CD8-positive, alpha-beta memory T cell (primary cell): ENCODE results near the gene NF1. TPM values are rescaled to one million over a fixed set of nuclear protein-coding genes. Genes with fewer than 3 reads are reported as not detected.
A peak's percentile ranks its signal among the peaks of the same experiment; 100 is the strongest.

Experiments used
- CTCF ChIA-PET: fragments of 350-600 bp; sonication (Branson Sonifier 250); formaldehyde crosslinking; loops from one replicate; lab custom pipeline; 2021; ENCODE audit warnings: antibody characterized with exemption; lab: Charles Lee
- POLR2A ChIA-PET: fragments of 350-600 bp; sonication (Branson Sonifier 250); formaldehyde crosslinking; loops from one replicate; lab custom pipeline; 2021; ENCODE audit warnings: antibody characterized with exemption; lab: Charles Lee
- DNase-seq, 5 donors: peaks; one replicate each; pipeline versions ENCODE4 v3.0.0 to v3.0.0-alpha.2; 2020 to 2022; ENCODE audit warnings: mixed read lengths in 1 of 5
- H3K27ac ChIP-seq: one replicate; pipeline ENCODE4 v1.7.0; 2013; ENCODE audit warnings: low read depth, mild to moderate bottlenecking, low read length, moderate library complexity
- H3K27me3 ChIP-seq: 2 replicates; pipeline ENCODE4 v1.7.0; 2013; ENCODE audit warnings: low read length, mild to moderate bottlenecking; ENCODE audit not compliant: insufficient read depth, poor library complexity, severe bottlenecking
- H3K36me3 ChIP-seq: 2 replicates; pipeline ENCODE4 v1.7.0; 2013; ENCODE audit warnings: mild to moderate bottlenecking, low read length, moderate library complexity; ENCODE audit not compliant: insufficient read depth
- H3K4me1 ChIP-seq: 2 replicates; pipeline ENCODE4 v1.7.0; 2013; ENCODE audit warnings: mild to moderate bottlenecking, low read length, moderate library complexity; ENCODE audit not compliant: insufficient read depth
- H3K4me3 ChIP-seq: 2 replicates; pipeline ENCODE4 v1.7.0; 2013; ENCODE audit warnings: mild to moderate bottlenecking, low read length
- H3K9me3 ChIP-seq: 2 replicates; pipeline ENCODE4 v1.7.0; 2013; ENCODE audit warnings: mild to moderate bottlenecking, low read length
- H3K27ac Mint-ChIP-seq, 8 donors: one replicate each; pipeline ENCODE4 v1.8.0; 2020 to 2021; ENCODE audit warnings: mixed read lengths in 8 of 8, mild to moderate bottlenecking in 6 of 8, inconsistent platforms in 3 of 8, moderate library complexity in 3 of 8
- H3K27me3 Mint-ChIP-seq, 2 donors: one replicate each; pipeline ENCODE4 v1.8.0; 2020 to 2021; ENCODE audit warnings: mixed read lengths in 2 of 2, mild to moderate bottlenecking in 1 of 2, moderate library complexity in 1 of 2
- H3K36me3 Mint-ChIP-seq, 3 donors: one replicate each; pipeline ENCODE4 v1.8.0; 2020 to 2021; ENCODE audit warnings: mixed read lengths in 3 of 3, inconsistent platforms in 1 of 3, mild to moderate bottlenecking in 1 of 3
- H3K4me1 Mint-ChIP-seq, 3 donors: one replicate each; pipeline ENCODE4 v1.8.0; 2020 to 2021; ENCODE audit warnings: mixed read lengths in 3 of 3, inconsistent platforms in 1 of 3, mild to moderate bottlenecking in 1 of 3
- H3K4me3 Mint-ChIP-seq, 7 donors: one replicate each; pipeline ENCODE4 v1.8.0; 2020 to 2021; ENCODE audit warnings: mixed read lengths in 7 of 7, mild to moderate bottlenecking in 6 of 7, moderate library complexity in 4 of 7, inconsistent platforms in 2 of 7
- H3K9me3 Mint-ChIP-seq, 5 donors: one replicate each; pipeline ENCODE4 v1.8.0; 2020 to 2022; ENCODE audit warnings: mixed read lengths in 5 of 5, mild to moderate bottlenecking in 3 of 5, moderate library complexity in 2 of 5, inconsistent platforms in 1 of 5
- polyA plus RNA-seq: library from polyadenylated mRNA; unstranded; fragments of 300-500 nt; fragmentation: Illumina TruSeq; gene quantifications from one replicate; pipeline ENCODE4 v1.2.3, GENCODE V29; 2021
- total RNA-seq, 2 experiments: library from RNA; stranded (reverse); gene quantifications; one replicate each; pipeline ENCODE4 v1.2.3, GENCODE V29; 2021

Gene NF1
- total and polyA plus RNA-seq, 3 experiments from 2014 or later = 5.8 to 22.8 (median 22.8) TPM

DNA sequence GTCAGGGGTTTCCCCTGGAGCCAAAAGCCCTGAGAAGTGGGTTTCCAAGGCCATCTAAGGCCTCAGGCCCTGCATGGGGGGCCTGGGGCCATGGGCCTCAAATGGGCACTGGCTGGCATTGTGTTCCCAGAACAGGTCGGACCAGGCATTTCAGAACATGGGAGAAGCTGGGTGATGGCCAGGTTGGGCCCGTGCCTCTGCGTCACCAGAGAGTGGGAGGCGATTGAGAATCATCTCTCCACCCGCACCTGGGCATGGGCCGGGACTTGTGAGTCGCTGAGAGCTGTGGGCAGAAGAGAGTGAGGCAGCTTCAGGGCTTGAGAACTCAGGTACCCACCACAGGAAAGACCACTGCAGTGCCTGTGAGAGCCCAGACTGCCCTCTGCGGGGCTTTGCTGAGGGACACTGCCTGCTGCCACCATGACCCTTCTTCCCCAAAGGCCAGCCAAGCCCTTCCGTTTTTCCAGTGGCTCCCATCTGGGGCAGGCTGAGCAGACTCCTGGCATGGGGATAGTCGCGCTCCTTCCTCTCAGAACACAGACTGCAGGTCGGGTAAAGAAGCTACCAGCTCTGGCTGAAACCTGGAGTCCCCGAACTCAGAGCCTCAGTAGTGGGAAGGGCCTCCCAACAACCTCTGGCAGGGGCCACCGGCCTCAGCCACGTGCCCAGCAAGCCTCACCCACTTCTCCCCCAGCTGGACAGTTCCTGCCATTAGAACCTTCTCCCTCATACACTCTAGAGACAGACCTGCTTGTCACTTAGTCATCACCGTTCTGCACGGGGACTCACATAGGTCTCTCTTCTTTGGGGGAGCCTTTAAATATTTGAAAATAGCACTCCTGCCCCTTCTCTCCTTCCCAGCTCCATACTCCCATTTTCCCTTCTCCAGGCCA, 298.3 kb downstream of the NF1 start:
- no peak overlapping the region for H3K27ac ChIP-seq
- no peaks in the 10 kb centered on the region for H3K9me3 ChIP-seq
- DNase-seq = no peak
- ChIA-PET POLR2A (no interaction called here), CTCF (no interaction called here)
- Mint-ChIP-seq H3K9me3 (no peaks in the 10 kb centered on the region), H3K27ac (no peak overlapping the region), H3K4me3 (peak overlapping the region; percentile 51 to 80 (median 67)), H3K36me3 (peaks cover 0 to 6% (median 0%) of the 10 kb centered on the region in 3 donors), H3K4me1 (peaks cover 0 to 12% (median 9%) of the 10 kb centered on the region in 3 donors), H3K27me3 (peaks cover 43 to 58% of the 10 kb centered on the region in 2 donors)
- no peak overlapping the region for H3K4me3 ChIP-seq
- peaks cover 24% of the 10 kb centered on the region for H3K27me3 ChIP-seq
- no peaks in the 10 kb centered on the region for H3K4me1 ChIP-seq
- H3K36me3 ChIP-seq = no peaks in the 10 kb centered on the region

DNA sequence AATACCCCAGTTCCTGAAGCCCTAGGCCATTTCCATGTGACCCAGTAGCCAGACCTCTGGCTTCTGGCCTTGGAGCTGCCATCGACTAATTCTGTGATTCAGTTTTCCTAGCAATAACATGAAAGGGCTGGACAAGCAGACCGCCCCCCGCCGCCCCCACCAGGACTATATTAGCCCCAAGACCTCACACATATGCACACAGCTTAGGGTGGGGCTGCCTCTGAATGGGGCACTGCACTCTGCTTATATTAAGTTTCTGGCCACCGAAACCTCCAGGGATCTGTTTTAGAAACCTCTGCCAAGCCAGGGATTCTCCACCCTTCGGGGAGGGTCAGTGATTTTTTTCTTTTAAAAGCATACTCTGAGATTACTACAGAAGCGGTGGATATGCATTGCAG, 299.0 kb downstream of the NF1 start:
- peaks cover 0 to 12% (median 9%) of the 10 kb centered on the region in 3 donors for H3K4me1 Mint-ChIP-seq
- no peak overlapping the region for H3K27ac Mint-ChIP-seq
- Histone ChIP-seq H3K9me3 (no peaks in the 10 kb centered on the region), H3K36me3 (no peaks in the 10 kb centered on the region), H3K4me1 (no peaks in the 10 kb centered on the region), H3K27ac (no peak overlapping the region), H3K4me3 (no peak overlapping the region), H3K27me3 (peaks cover 24% of the 10 kb centered on the region)
- CTCF ChIA-PET = no interaction called here
- POLR2A ChIA-PET = no interaction called here
- H3K27me3 Mint-ChIP-seq = peaks cover 43 to 62% of the 10 kb centered on the region in 2 donors
- peak overlapping the region in 5 of 7 donors; percentile 10 to 59 (median 54) for H3K4me3 Mint-ChIP-seq
- DNase-seq = no peak
- peaks cover 0 to 6% (median 0%) of the 10 kb centered on the region in 3 donors for H3K36me3 Mint-ChIP-seq
- H3K9me3 Mint-ChIP-seq = no peaks in the 10 kb centered on the region

DNA sequence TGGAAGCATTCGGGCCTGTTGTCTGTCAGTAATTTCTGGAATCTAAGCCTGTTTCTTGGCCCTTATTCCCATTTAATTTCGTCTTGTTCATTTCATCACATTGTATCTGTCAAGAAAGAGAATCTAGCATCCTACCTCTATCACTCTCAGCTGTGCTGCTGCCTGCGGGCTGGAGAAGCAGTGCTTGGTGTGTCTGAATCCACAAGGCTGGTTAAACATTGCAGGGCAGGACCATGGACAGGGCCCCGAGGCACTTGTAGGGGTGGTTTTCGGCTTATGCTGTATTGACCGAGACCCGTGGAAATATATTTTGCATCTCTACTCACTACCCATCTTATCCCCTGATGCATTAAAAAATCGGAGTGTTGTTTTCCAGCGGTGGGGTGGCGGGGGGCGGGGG, 299.8 kb downstream of the NF1 start:
- no peaks in the 10 kb centered on the region for H3K36me3 ChIP-seq
- CTCF ChIA-PET = no interaction called here
- peak in 1 of 5 donors; percentile 15 for DNase-seq
- POLR2A ChIA-PET = no interaction called here
- no peaks in the 10 kb centered on the region for H3K9me3 Mint-ChIP-seq
- H3K4me3 Mint-ChIP-seq = peak overlapping the region in 1 of 7 donors; percentile 15
- H3K9me3 ChIP-seq = no peaks in the 10 kb centered on the region
- H3K4me3 ChIP-seq = no peak overlapping the region
- peaks cover 37 to 58% of the 10 kb centered on the region in 2 donors for H3K27me3 Mint-ChIP-seq
- no peak overlapping the region for H3K27ac Mint-ChIP-seq
- peaks cover 0 to 12% (median 9%) of the 10 kb centered on the region in 3 donors for H3K4me1 Mint-ChIP-seq
- H3K4me1 ChIP-seq = no peaks in the 10 kb centered on the region
- peaks cover 24% of the 10 kb centered on the region for H3K27me3 ChIP-seq
- H3K36me3 Mint-ChIP-seq = peaks cover 0 to 6% (median 0%) of the 10 kb centered on the region in 3 donors
- no peak overlapping the region for H3K27ac ChIP-seq

DNA sequence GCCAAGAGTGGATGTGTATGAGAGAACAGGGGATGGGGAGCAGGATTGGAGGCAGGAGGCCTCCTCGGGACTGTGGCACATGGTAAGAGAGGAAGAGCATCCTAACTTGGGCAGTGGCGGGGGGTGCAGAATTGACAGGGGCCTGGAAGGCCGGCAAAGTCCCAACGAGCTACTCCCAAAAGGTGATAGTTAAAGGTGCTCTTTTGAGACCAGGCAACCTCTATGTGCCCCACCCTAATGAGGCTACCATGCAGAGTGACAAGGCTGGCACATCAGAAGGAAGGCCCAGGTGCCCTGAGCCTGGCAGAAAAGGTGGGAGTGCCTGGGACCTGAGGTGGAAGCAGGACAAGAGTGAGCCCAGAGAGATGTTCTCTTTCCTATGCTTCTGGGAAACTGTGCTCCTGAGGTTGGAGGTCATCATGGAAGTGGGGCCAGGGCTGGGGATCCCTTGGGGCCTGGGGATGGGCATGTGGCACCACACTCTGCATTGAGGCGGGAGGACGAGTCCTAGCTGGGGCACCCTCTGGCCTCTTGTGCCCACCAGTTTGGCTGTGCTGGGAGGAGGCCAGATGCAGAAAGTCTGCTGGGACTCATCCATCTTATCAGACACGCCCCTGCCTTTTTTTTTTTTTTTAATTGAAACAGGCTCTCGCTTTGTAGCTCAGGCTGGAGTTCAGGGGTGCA, 302.6 kb downstream of the NF1 start:
- Histone ChIP-seq H3K4me3 (no peak overlapping the region), H3K36me3 (no peaks in the 10 kb centered on the region), H3K9me3 (no peaks in the 10 kb centered on the region), H3K27me3 (peaks cover 13% of the 10 kb centered on the region), H3K27ac (no peak overlapping the region), H3K4me1 (no peaks in the 10 kb centered on the region)
- Mint-ChIP-seq H3K9me3 (no peaks in the 10 kb centered on the region), H3K27me3 (peaks cover 27 to 51% of the 10 kb centered on the region in 2 donors), H3K27ac (no peak overlapping the region), H3K4me1 (peaks cover 0 to 5% (median 3%) of the 10 kb centered on the region in 3 donors), H3K36me3 (peaks cover 0 to 6% (median 0%) of the 10 kb centered on the region in 3 donors), H3K4me3 (no peak overlapping the region)
- ChIA-PET CTCF (no interaction called here), POLR2A (no interaction called here)
- DNase-seq = no peak

DNA sequence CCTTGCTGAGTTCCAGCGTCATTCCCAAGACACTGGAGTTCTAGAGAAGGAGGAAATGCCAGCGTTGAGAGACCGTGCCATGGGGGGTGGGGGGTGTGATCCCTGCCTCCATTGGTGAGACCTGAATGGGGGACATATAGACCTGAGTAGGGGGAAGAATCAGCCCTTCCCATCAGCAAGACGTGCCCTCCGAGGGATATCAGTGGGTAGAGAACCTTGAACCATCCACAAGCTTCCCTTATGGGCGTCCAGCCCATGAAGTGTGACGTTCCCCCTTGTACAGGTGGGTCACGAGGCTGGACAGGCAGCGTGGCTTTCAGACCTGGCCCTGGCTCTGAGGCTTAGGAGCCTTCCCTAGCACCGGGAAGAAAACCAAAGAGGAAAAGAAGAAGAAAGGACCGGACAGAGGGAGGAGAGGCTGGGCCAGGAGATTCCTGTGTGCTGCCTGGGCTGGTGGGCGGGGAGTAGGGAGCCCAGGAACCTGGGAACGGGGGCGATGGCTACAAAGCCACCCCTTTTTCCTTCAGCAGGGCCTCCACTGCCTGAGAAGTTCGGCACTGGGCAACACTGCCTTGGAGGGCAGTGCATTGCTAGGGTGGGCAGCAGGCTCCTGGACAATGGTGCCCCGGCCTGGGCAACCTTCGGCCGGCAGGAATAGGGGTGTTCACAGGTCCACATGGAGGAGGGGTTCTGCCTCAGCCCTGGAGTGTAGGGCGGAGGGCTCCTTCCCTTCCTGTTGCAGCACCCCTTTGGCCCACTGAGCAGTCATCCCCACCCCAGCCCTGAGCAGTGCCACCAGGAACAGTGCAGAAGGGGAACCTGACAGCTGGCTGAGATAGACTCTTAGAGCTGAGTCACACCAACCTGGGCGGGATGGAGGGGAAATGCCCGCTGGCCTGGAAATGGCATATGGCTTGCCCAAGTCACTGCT, 303.9 kb downstream of the NF1 start:
- Histone ChIP-seq H3K4me3 (no peak overlapping the region), H3K36me3 (no peaks in the 10 kb centered on the region), H3K27ac (no peak overlapping the region), H3K9me3 (no peaks in the 10 kb centered on the region), H3K4me1 (no peaks in the 10 kb centered on the region), H3K27me3 (peaks cover under 1% of the 10 kb centered on the region)
- no peak overlapping the region for H3K4me3 Mint-ChIP-seq
- H3K4me1 Mint-ChIP-seq = no peaks in the 10 kb centered on the region
- H3K9me3 Mint-ChIP-seq = no peaks in the 10 kb centered on the region
- no peak for DNase-seq
- H3K27me3 Mint-ChIP-seq = peaks cover 18 to 38% of the 10 kb centered on the region in 2 donors
- no peak overlapping the region for H3K27ac Mint-ChIP-seq
- H3K36me3 Mint-ChIP-seq = peaks cover 0 to 2% (median 0%) of the 10 kb centered on the region in 3 donors
- POLR2A ChIA-PET = no interaction called here
- CTCF ChIA-PET = no interaction called here

DNA sequence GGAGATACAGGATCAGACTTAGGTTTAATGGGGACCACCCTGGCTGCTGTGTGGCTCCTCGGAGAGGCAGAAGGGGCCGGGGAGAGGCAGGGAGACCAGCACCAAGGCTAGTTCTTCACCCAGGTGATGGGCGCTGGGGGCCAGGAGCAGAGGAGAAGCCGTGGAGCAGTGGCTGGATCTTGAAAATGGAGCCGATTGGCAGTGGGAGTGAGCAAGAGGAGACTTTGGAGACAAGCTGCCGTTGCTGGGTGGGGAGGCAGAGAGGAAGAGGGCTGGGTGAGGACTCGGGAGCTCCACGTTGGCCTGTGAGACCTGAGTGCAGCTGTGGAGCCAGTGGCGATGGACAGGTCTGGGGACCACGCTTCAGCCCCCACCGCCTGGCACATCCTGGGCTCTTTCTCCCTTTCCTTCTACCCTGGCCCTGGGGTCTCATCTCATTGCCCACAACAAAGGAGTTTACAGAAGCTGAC, 305.7 kb downstream of the NF1 start:
- Histone ChIP-seq H3K27me3 (no peaks in the 10 kb centered on the region), H3K4me3 (no peak overlapping the region), H3K27ac (no peak overlapping the region), H3K4me1 (no peaks in the 10 kb centered on the region), H3K36me3 (no peaks in the 10 kb centered on the region), H3K9me3 (no peaks in the 10 kb centered on the region)
- no peaks in the 10 kb centered on the region for H3K9me3 Mint-ChIP-seq
- CTCF ChIA-PET = interaction anchor here (1.4 kb wide), 1 partner anchor 11 kb away, joined by 4 read pairs; no protein-coding TSS in a partner anchor
- H3K4me3 Mint-ChIP-seq = no peak overlapping the region
- no peak overlapping the region for H3K27ac Mint-ChIP-seq
- no peaks in the 10 kb centered on the region for H3K4me1 Mint-ChIP-seq
- peaks cover 10 to 21% of the 10 kb centered on the region in 2 donors for H3K27me3 Mint-ChIP-seq
- no peak for DNase-seq
- POLR2A ChIA-PET = no interaction called here
- no peaks in the 10 kb centered on the region for H3K36me3 Mint-ChIP-seq

DNA sequence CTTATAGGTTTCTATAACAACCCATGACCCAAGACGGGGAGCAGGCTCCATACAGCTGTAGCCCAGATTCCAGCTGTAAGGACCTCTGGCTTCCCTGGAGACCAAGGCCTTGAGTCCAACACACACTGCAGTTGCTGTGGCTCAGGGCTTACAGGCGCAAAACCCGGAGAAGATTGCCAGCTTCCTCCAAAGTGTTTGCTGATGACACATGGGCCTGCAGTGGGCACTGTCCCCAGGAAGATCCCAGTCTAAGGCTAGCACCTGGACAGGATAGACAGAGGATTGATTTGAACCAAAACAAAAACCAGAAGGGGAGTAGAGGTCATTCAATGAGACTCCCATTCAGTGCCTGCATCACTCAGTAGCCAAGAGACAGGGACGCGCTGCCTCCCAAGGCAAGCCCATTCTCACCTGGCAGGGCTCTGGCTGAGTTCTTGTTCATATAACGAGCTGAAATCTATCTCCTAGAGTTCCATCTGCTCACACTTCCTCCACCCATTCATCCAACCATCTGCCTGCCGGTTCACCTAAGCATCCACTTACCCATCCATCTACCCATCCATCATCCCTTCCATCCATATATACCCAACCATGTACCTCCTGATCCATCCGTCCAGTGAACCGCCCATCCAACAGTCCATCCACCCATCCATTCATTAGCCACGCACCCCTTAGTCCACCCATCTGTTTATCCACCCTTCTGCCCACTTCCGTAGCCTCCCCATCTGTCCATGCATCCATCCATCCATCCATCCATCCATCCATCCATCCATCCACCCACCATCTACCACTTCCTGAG, 306.9 kb downstream of the NF1 start:
- peaks cover 0 to 13% of the 10 kb centered on the region in 2 donors for H3K27me3 Mint-ChIP-seq
- H3K36me3 Mint-ChIP-seq = no peaks in the 10 kb centered on the region
- no peak for DNase-seq
- Histone ChIP-seq H3K4me1 (no peaks in the 10 kb centered on the region), H3K27me3 (no peaks in the 10 kb centered on the region), H3K36me3 (no peaks in the 10 kb centered on the region), H3K9me3 (no peaks in the 10 kb centered on the region), H3K27ac (no peak overlapping the region), H3K4me3 (no peak overlapping the region)
- H3K4me1 Mint-ChIP-seq = no peaks in the 10 kb centered on the region
- H3K4me3 Mint-ChIP-seq = no peak overlapping the region
- ChIA-PET POLR2A (no interaction called here), CTCF (interaction anchor here (1.4 kb wide), 1 partner anchor 13 kb away, joined by 4 read pairs; no protein-coding TSS in a partner anchor)
- no peaks in the 10 kb centered on the region for H3K9me3 Mint-ChIP-seq
- no peak overlapping the region for H3K27ac Mint-ChIP-seq
